HG02884 (cell line): Measurements from ENCODE around the gene LCE2D.

Source experiments
- ATAC-seq: cut with Tn5 transposase; IDR thresholded peaks from one replicate; pipeline ENCODE4 v1.9.1; 2021; ENCODE audit warnings: mild to moderate bottlenecking, moderate library complexity; ENCODE audit not compliant: unreplicated experiment

The LCE2D gene

GRCh38 chr1:152697701-152698600 is 34.8 kb downstream of the LCE2D start, which contains the start of gene LCE2A:
Gene LCE2A (plus strand): TSS chr1:152698345. CDS start chr1:152698902, 557 bp downstream.
- ATAC-seq, result no peak

DNA sequence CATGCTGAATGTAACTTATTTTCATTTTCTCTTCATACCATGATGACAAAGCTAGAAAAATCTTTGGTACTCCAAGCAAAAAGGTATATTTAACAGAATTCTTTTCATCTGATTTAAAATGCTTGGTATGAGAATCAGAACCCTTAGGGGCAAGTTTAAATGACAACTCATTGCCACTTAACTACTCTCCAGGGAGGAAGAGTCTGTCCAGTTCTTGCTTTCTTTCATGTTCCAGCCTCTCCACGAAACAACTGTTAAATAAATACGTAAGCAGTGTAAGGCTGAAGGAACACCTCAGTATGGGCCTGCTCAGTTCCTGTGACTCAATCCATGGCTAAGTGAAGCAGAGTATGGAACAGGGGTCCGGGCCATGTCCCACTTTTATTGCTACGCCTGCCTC is 36.6 kb downstream of the LCE2D start:
- ATAC-seq, result no peak

GRCh38 chr1:152707860-152708259 is 44.7 kb downstream of the LCE2D start, which contains the start of gene LCE4A:
Gene LCE4A (plus strand): TSS chr1:152708160. CDS start chr1:152709076, 916 bp downstream.
- no peak for ATAC-seq
